CD8-positive, alpha-beta memory T cell (primary cell): ENCODE data around the gene SNRPA1. TPM values are rescaled to one million over a fixed set of nuclear protein-coding genes. Genes with fewer than 3 reads are reported as not detected.

Experiments used
- CTCF ChIA-PET: fragments of 350-600 bp; sonication (Branson Sonifier 250); formaldehyde crosslinking; loops from one replicate; lab custom pipeline; 2021; ENCODE audit warnings: antibody characterized with exemption; lab: Charles Lee
- POLR2A ChIA-PET: fragments of 350-600 bp; sonication (Branson Sonifier 250); formaldehyde crosslinking; loops from one replicate; lab custom pipeline; 2021; ENCODE audit warnings: antibody characterized with exemption; lab: Charles Lee
- DNase-seq, 5 donors: peaks; one replicate each; pipeline versions ENCODE4 v3.0.0 to v3.0.0-alpha.2; 2020 to 2022; ENCODE audit warnings: mixed read lengths in 1 of 5
- H3K27ac ChIP-seq: one replicate; pipeline ENCODE4 v1.7.0; 2013; ENCODE audit warnings: low read depth, mild to moderate bottlenecking, low read length, moderate library complexity
- H3K27me3 ChIP-seq: 2 replicates; pipeline ENCODE4 v1.7.0; 2013; ENCODE audit warnings: low read length, mild to moderate bottlenecking; ENCODE audit not compliant: insufficient read depth, poor library complexity, severe bottlenecking
- H3K36me3 ChIP-seq: 2 replicates; pipeline ENCODE4 v1.7.0; 2013; ENCODE audit warnings: mild to moderate bottlenecking, low read length, moderate library complexity; ENCODE audit not compliant: insufficient read depth
- H3K4me1 ChIP-seq: 2 replicates; pipeline ENCODE4 v1.7.0; 2013; ENCODE audit warnings: mild to moderate bottlenecking, low read length, moderate library complexity; ENCODE audit not compliant: insufficient read depth
- H3K4me3 ChIP-seq: 2 replicates; pipeline ENCODE4 v1.7.0; 2013; ENCODE audit warnings: mild to moderate bottlenecking, low read length
- H3K9me3 ChIP-seq: 2 replicates; pipeline ENCODE4 v1.7.0; 2013; ENCODE audit warnings: mild to moderate bottlenecking, low read length
- H3K27ac Mint-ChIP-seq, 8 donors: one replicate each; pipeline ENCODE4 v1.8.0; 2020 to 2021; ENCODE audit warnings: mixed read lengths in 8 of 8, mild to moderate bottlenecking in 6 of 8, inconsistent platforms in 3 of 8, moderate library complexity in 3 of 8
- H3K27me3 Mint-ChIP-seq, 2 donors: one replicate each; pipeline ENCODE4 v1.8.0; 2020 to 2021; ENCODE audit warnings: mixed read lengths in 2 of 2, mild to moderate bottlenecking in 1 of 2, moderate library complexity in 1 of 2
- H3K36me3 Mint-ChIP-seq, 3 donors: one replicate each; pipeline ENCODE4 v1.8.0; 2020 to 2021; ENCODE audit warnings: mixed read lengths in 3 of 3, inconsistent platforms in 1 of 3, mild to moderate bottlenecking in 1 of 3
- H3K4me1 Mint-ChIP-seq, 3 donors: one replicate each; pipeline ENCODE4 v1.8.0; 2020 to 2021; ENCODE audit warnings: mixed read lengths in 3 of 3, inconsistent platforms in 1 of 3, mild to moderate bottlenecking in 1 of 3
- H3K4me3 Mint-ChIP-seq, 7 donors: one replicate each; pipeline ENCODE4 v1.8.0; 2020 to 2021; ENCODE audit warnings: mixed read lengths in 7 of 7, mild to moderate bottlenecking in 6 of 7, moderate library complexity in 4 of 7, inconsistent platforms in 2 of 7
- H3K9me3 Mint-ChIP-seq, 5 donors: one replicate each; pipeline ENCODE4 v1.8.0; 2020 to 2022; ENCODE audit warnings: mixed read lengths in 5 of 5, mild to moderate bottlenecking in 3 of 5, moderate library complexity in 2 of 5, inconsistent platforms in 1 of 5
- polyA plus RNA-seq: library from polyadenylated mRNA; unstranded; fragments of 300-500 nt; fragmentation: Illumina TruSeq; gene quantifications from one replicate; pipeline ENCODE4 v1.2.3, GENCODE V29; 2021
- total RNA-seq, 2 experiments: library from RNA; stranded (reverse); gene quantifications; one replicate each; pipeline ENCODE4 v1.2.3, GENCODE V29; 2021

SNRPA1 gene
- total and polyA plus RNA-seq, 3 experiments from 2014 or later: 74.4 to 225 (median 213) TPM

- POLR2A ChIA-PET: interaction anchor here (1.2 kb wide), 1 partner anchor 119 kb away, joined by 5 read pairs; no protein-coding TSS in a partner anchor
- no peaks in the 10 kb centered on the region for H3K27me3 Mint-ChIP-seq
- H3K36me3 Mint-ChIP-seq: peaks cover 0 to 3% (median 0%) of the 10 kb centered on the region in 3 donors
- Histone ChIP-seq H3K27ac (no peak overlapping the region), H3K36me3 (no peaks in the 10 kb centered on the region), H3K27me3 (no peaks in the 10 kb centered on the region), H3K9me3 (no peaks in the 10 kb centered on the region), H3K4me3 (no peak overlapping the region), H3K4me1 (peaks cover 62% of the 10 kb centered on the region)
- peak overlapping the region; percentile 67 to 85 (median 81) for H3K4me3 Mint-ChIP-seq
- peak overlapping the region; percentile 29 to 98 (median 92) for H3K27ac Mint-ChIP-seq
- H3K9me3 Mint-ChIP-seq: no peaks in the 10 kb centered on the region
- DNase-seq: no peak
- CTCF ChIA-PET: interaction anchor here (0.7 to 8.1 kb wide), 9 partner anchors 12 to 229 kb away, joined by 3 to 38 read pairs (median 4); no protein-coding TSS in a partner anchor
- H3K4me1 Mint-ChIP-seq: peaks cover 86 to 100% (median 92%) of the 10 kb centered on the region in 3 donors
Measured at GRCh38 chr15:101244889-101245668, 50.0 kb downstream of the SNRPA1 start.

GRCh38 chr15:101244036-101244781 is 50.8 kb downstream of the SNRPA1 start:
- Mint-ChIP-seq H3K4me3 (peak overlapping the region; percentile 72 to 85 (median 81)), H3K4me1 (peaks cover 87 to 100% (median 92%) of the 10 kb centered on the region in 3 donors), H3K27ac (peak overlapping the region; percentile 29 to 98 (median 92)), H3K9me3 (no peaks in the 10 kb centered on the region), H3K27me3 (no peaks in the 10 kb centered on the region), H3K36me3 (peaks cover 0 to 2% (median 0%) of the 10 kb centered on the region in 3 donors)
- Histone ChIP-seq H3K27ac (no peak overlapping the region), H3K36me3 (no peaks in the 10 kb centered on the region), H3K4me3 (no peak overlapping the region), H3K4me1 (peaks cover 66% of the 10 kb centered on the region), H3K27me3 (no peaks in the 10 kb centered on the region), H3K9me3 (no peaks in the 10 kb centered on the region)
- DNase-seq: no peak
- POLR2A ChIA-PET: interaction anchor here (1.2 kb wide), 1 partner anchor 118 kb away, joined by 5 read pairs; no protein-coding TSS in a partner anchor
- CTCF ChIA-PET: interaction anchor here (0.7 to 8.1 kb wide), 10 partner anchors 10 to 154 kb away, joined by 3 to 38 read pairs (median 4); no protein-coding TSS in a partner anchor

DNA sequence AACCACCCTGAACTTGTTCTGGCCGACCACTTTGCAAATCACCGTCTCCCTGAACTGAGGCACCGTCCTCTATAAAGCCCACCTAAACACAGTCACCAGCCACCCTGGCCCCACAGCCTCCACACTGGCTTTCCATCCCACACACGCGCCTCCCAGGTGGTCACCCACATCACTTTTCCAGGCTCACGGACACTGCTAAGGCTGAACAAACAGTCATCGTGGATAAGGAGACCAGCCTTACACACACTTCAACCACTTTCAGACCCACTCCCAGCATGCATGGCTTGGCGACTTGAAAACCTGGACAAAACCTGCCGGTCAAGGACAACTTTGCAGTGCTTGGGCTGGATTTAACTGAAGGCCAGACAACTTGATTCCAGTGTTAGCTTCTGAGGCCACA is 51.6 kb downstream of the SNRPA1 start:
- H3K36me3 Mint-ChIP-seq: no peaks in the 10 kb centered on the region
- no peak overlapping the region for H3K4me3 ChIP-seq

DNA sequence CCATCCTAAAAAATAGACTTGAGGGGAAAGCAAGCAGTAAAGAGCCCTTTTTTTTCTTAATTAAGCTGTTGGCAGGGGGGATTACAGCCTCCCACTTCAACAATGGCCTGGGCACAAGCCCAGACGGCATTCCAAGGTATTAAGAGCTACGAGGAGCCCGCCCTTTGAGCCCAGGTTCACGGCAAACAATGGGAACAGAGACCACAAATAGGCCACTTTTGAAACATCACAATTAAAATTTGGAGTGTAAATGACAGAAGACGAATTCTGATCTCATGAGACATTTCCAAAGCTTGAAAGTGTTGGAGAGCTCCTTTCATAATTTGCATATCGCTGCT is 52.1 kb downstream of the SNRPA1 start:
- Mint-ChIP-seq H3K27ac (peak overlapping the region; percentile 72 to 99 (median 94)), H3K4me3 (peak overlapping the region; percentile 72 to 92 (median 81)), H3K27me3 (no peaks in the 10 kb centered on the region), H3K36me3 (no peaks in the 10 kb centered on the region), H3K4me1 (peaks cover 88 to 99% (median 94%) of the 10 kb centered on the region in 3 donors), H3K9me3 (no peaks in the 10 kb centered on the region)
- ChIA-PET CTCF (interaction anchor here (0.8 to 8.1 kb wide), 8 partner anchors 9 to 235 kb away, joined by 3 to 38 read pairs (median 5); partner anchors contain the start of gene CHSY1), POLR2A (interaction anchor here (0.8 to 2.6 kb wide), 2 partner anchors 9 to 52 kb away, joined by 3 to 15 read pairs; partner anchors contain the start of genes CHSY1 and SNRPA1)
- Histone ChIP-seq H3K27me3 (no peaks in the 10 kb centered on the region), H3K4me1 (peaks cover 74% of the 10 kb centered on the region), H3K36me3 (no peaks in the 10 kb centered on the region), H3K4me3 (no peak overlapping the region), H3K27ac (no peak overlapping the region), H3K9me3 (no peaks in the 10 kb centered on the region)
- no peak for DNase-seq

More for the DNA sequence above, 51.6 kb downstream of the SNRPA1 start:
- no peak for DNase-seq
- H3K4me1 Mint-ChIP-seq: peaks cover 89 to 100% (median 94%) of the 10 kb centered on the region in 3 donors
- no peaks in the 10 kb centered on the region for H3K9me3 ChIP-seq
- POLR2A ChIA-PET: interaction anchor here (1.2 to 2.6 kb wide), 2 partner anchors 9 to 117 kb away, joined by 5 to 15 read pairs; partner anchors contain the start of gene CHSY1
- H3K4me1 ChIP-seq: peaks cover 74% of the 10 kb centered on the region
- no peak overlapping the region for H3K27ac ChIP-seq
- peak overlapping the region; percentile 72 to 92 (median 81) for H3K4me3 Mint-ChIP-seq
- H3K36me3 ChIP-seq: no peaks in the 10 kb centered on the region
- CTCF ChIA-PET: interaction anchor here (0.9 to 8.1 kb wide), 11 partner anchors 14 to 236 kb away, joined by 3 to 38 read pairs (median 5); no protein-coding TSS in a partner anchor
- no peaks in the 10 kb centered on the region for H3K27me3 ChIP-seq
- H3K27me3 Mint-ChIP-seq: no peaks in the 10 kb centered on the region
- no peaks in the 10 kb centered on the region for H3K9me3 Mint-ChIP-seq
- H3K27ac Mint-ChIP-seq: peak overlapping the region; percentile 29 to 98 (median 92)

GRCh38 chr15:101242160-101242998 is 52.7 kb downstream of the SNRPA1 start:
- Mint-ChIP-seq H3K36me3 (no peaks in the 10 kb centered on the region), H3K4me1 (peaks cover 86 to 98% (median 94%) of the 10 kb centered on the region in 3 donors), H3K4me3 (peak overlapping the region; percentile 63 to 92 (median 81)), H3K9me3 (no peaks in the 10 kb centered on the region), H3K27me3 (no peaks in the 10 kb centered on the region), H3K27ac (peak overlapping the region; percentile 72 to 99 (median 94))
- ChIA-PET POLR2A (interaction anchor here (0.8 to 2.6 kb wide), 2 partner anchors 10 to 52 kb away, joined by 3 to 15 read pairs; partner anchors contain the start of genes CHSY1 and SNRPA1), CTCF (interaction anchor here (0.8 to 8.1 kb wide), 8 partner anchors 9 to 235 kb away, joined by 3 to 38 read pairs (median 4); partner anchors contain the start of gene CHSY1)
- Histone ChIP-seq H3K4me1 (peaks cover 74% of the 10 kb centered on the region), H3K27me3 (no peaks in the 10 kb centered on the region), H3K27ac (peak overlapping the region; percentile 15), H3K9me3 (no peaks in the 10 kb centered on the region), H3K36me3 (no peaks in the 10 kb centered on the region), H3K4me3 (peak overlapping the region; percentile 40)
- DNase-seq: peak; percentile 61 to 84 (median 81)

- Histone ChIP-seq H3K27ac (no peak overlapping the region), H3K9me3 (no peaks in the 10 kb centered on the region), H3K36me3 (no peaks in the 10 kb centered on the region), H3K4me3 (no peak overlapping the region), H3K4me1 (peaks cover 62% of the 10 kb centered on the region), H3K27me3 (no peaks in the 10 kb centered on the region)
- Mint-ChIP-seq H3K27ac (peak overlapping the region in 6 of 8 donors; percentile 80 to 94 (median 88)), H3K27me3 (no peaks in the 10 kb centered on the region), H3K4me1 (peaks cover 73 to 92% (median 89%) of the 10 kb centered on the region in 3 donors), H3K9me3 (no peaks in the 10 kb centered on the region), H3K4me3 (peak overlapping the region in 1 of 7 donors; percentile 34), H3K36me3 (peaks cover 0 to 5% (median 5%) of the 10 kb centered on the region in 3 donors)
- DNase-seq: no peak
- ChIA-PET POLR2A (interaction anchor here (1.1 kb wide), 1 partner anchor 12 kb away, joined by 3 read pairs; the partner anchor contains the start of gene CHSY1), CTCF (interaction anchor here (0.9 to 8.1 kb wide), 4 partner anchors 9 to 891 kb away, joined by 3 to 38 read pairs (median 4); no protein-coding TSS in a partner anchor)
Measured at GRCh38 chr15:101240358-101240757, 54.7 kb downstream of the SNRPA1 start.
